HL-60 (cell line): Measurements from ENCODE around the gene SOX4.
"Not testable (repeated sequence)": the region's sequence is repeated elsewhere in the genome, so short reads cannot be mapped to it uniquely, and the experiment has no call there.

Experiments used
- DNase-seq, 2 experiments: peaks; one replicate each; pipeline ENCODE4 v3.0.0-alpha.2; 2010 to 2020; ENCODE audit warnings: low read depth in 1 of 2, low spot score in 1 of 2
- H3K27ac ChIP-seq: fragments of 250-450 bp; sonication (Bioruptor Pico); replicated peaks from 2 replicates; pipeline ENCODE4 v1.5.1; 2020; ENCODE audit warnings: mild to moderate bottlenecking, moderate library complexity
- H3K27me3 ChIP-seq: fragments of 250-450 bp; sonication (Bioruptor Pico); 2 replicates; pipeline ENCODE4 v1.5.1; 2021; ENCODE audit warnings: mild to moderate bottlenecking, moderate library complexity; ENCODE audit not compliant: insufficient read depth, poor library complexity, severe bottlenecking
- H3K4me3 ChIP-seq: replicated peaks from 2 replicates; pipeline ENCODE4 v1.5.1; 2011; ENCODE audit warnings: mild to moderate bottlenecking, control low read depth, low read length; ENCODE audit not compliant: insufficient read depth
- CTCF ChIP-seq: IDR thresholded peaks from one replicate; pipeline ENCODE4 v1.5.1; 2011; ENCODE audit warnings: low read length, control low read depth, inconsistent platforms; ENCODE audit not compliant: insufficient read depth
- GABPA ChIP-seq: IDR thresholded peaks from 2 replicates; pipeline ENCODE4 v1.6.1; 2012; ENCODE audit warnings: low read depth
- POLR2AphosphoS5 ChIP-seq: IDR thresholded peaks from 2 replicates; pipeline ENCODE4 v1.6.1; 2012; ENCODE audit warnings: low read depth
- REST ChIP-seq: IDR thresholded peaks from 2 replicates; pipeline ENCODE4 v1.6.1; 2012; ENCODE audit warnings: low read depth; ENCODE audit not compliant: insufficient replicate concordance
- SPI1 ChIP-seq: IDR thresholded peaks from 2 replicates; pipeline ENCODE4 v1.6.1; 2012; ENCODE audit warnings: low read depth, mild to moderate bottlenecking, borderline replicate concordance
- long read RNA-seq: library from polyadenylated mRNA; unstranded; transcript quantifications from one replicate; pipeline ENCODE4 v2.0.0, GENCODE V29; 2020

Gene SOX4
- long read RNA-seq, full-length matches to known transcripts = 2 of 2 reads
- long read RNA-seq, partial matches to known transcripts = 0 of 2 reads
- long read RNA-seq, other reads (novel, unspliced or antisense) = 0 of 2 reads

GRCh38 chr6:21593412-21593926, at the start of gene SOX4:
Gene SOX4, plus strand, starts transcription at chr6:21593751. Its CDS starts 784 bp downstream, at chr6:21594535.
- peak; percentile 75 to 93 for DNase-seq
- TF ChIP-seq REST = no peak
- peak; percentile 33; the same call in 1 of the 2 replicates for TF ChIP-seq SPI1
- TF ChIP-seq CTCF = no peak
- peak; percentile 78 for TF ChIP-seq POLR2AphosphoS5
- Histone ChIP-seq H3K4me3 (peak within 1 kb of the TSS; percentile 62), H3K27me3 (no peaks in the 10 kb centered on the region), H3K27ac (peak within 1 kb of the TSS; percentile 86)

- not testable (repeated sequence) for H3K4me3 ChIP-seq, H3K27ac ChIP-seq, H3K27me3 ChIP-seq, DNase-seq
Observed at GRCh38 chr6:21552286-21552685, 41.3 kb upstream of the SOX4 start.

- DNase-seq = no peak
- no peak overlapping the region for H3K27ac ChIP-seq
- H3K4me3 ChIP-seq = no peak overlapping the region
- no peaks in the 10 kb centered on the region for H3K27me3 ChIP-seq
- TF ChIP-seq GABPA (no peak), POLR2AphosphoS5 (no peak), SPI1 (no peak), REST (no peak), CTCF (no peak)
Observed at GRCh38 chr6:21554286-21554685, 39.3 kb upstream of the SOX4 start.

- no peak overlapping the region for H3K27ac ChIP-seq
- TF ChIP-seq POLR2AphosphoS5 = no peak
- no peak for TF ChIP-seq REST
- no peak for TF ChIP-seq SPI1
- DNase-seq = no peak
- H3K4me3 ChIP-seq = no peak overlapping the region
- H3K27me3 ChIP-seq = no peaks in the 10 kb centered on the region
Observed at GRCh38 chr6:21555197-21555596, 38.4 kb upstream of the SOX4 start.
